HEK293T (cell line): ENCODE data around the gene EPS8L3.

Experiments used
- CTCF ChIA-PET: fragments of 350-600 bp; formaldehyde crosslinking; extraction: SDS; loops from one replicate; lab custom pipeline; 2021; ENCODE audit warnings: antibody characterized with exemption, inconsistent platforms; lab: Yijun Ruan, JAX
- POLR2A ChIA-PET: fragments of 350-600 bp; formaldehyde crosslinking; extraction: SDS; loops from one replicate; lab custom pipeline; 2020; ENCODE audit warnings: antibody characterized with exemption, inconsistent platforms; lab: Yijun Ruan, JAX
- DNase-seq: peaks from one replicate; pipeline ENCODE4 v3.0.0; 2012; ENCODE audit warnings: mixed read lengths; ENCODE audit errors: extremely low spot score
- ARNT ChIP-seq: fragments of 450-650 bp; IDR thresholded peaks from 2 replicates; pipeline ENCODE4 v1.6.1; 2017; ENCODE audit warnings: mild to moderate bottlenecking
- BHLHE40 ChIP-seq: fragments of 450-650 bp; IDR thresholded peaks from 2 replicates; pipeline ENCODE4 v1.6.1; 2016; ENCODE audit warnings: mild to moderate bottlenecking, moderate library complexity, borderline replicate concordance
- CTBP1 ChIP-seq: fragments of 450-650 bp; IDR thresholded peaks from 2 replicates; pipeline ENCODE4 v1.6.1; 2016; ENCODE audit warnings: borderline replicate concordance
- ELF4 ChIP-seq: fragments of 450-650 bp; IDR thresholded peaks from 2 replicates; pipeline ENCODE4 v1.6.1; 2017; ENCODE audit warnings: antibody characterized with exemption
- FOXA1 ChIP-seq: fragments of 450-650 bp; IDR thresholded peaks from 2 replicates; pipeline ENCODE4 v1.6.1; 2016; ENCODE audit warnings: mild to moderate bottlenecking
- FOXK2 ChIP-seq: fragments of 450-650 bp; IDR thresholded peaks from 2 replicates; pipeline ENCODE4 v1.6.1; 2016; ENCODE audit warnings: mild to moderate bottlenecking
- FOXM1 ChIP-seq: fragments of 450-650 bp; IDR thresholded peaks from 2 replicates; pipeline ENCODE4 v1.6.1; 2017; ENCODE audit warnings: mild to moderate bottlenecking, borderline replicate concordance
- HDGF ChIP-seq: fragments of 450-650 bp; IDR thresholded peaks from 2 replicates; pipeline ENCODE4 v1.6.1; 2017; ENCODE audit warnings: antibody characterized with exemption, borderline replicate concordance
- L3MBTL2 ChIP-seq: fragments of 450-650 bp; conservative IDR thresholded peaks from 2 replicates; pipeline ENCODE4 v1.6.1; 2016; ENCODE audit warnings: mild to moderate bottlenecking
- LEF1 ChIP-seq: fragments of 450-650 bp; IDR thresholded peaks from 2 replicates; pipeline ENCODE4 v1.6.1; 2017; ENCODE audit warnings: mild to moderate bottlenecking, borderline replicate concordance
- NFRKB ChIP-seq: fragments of 450-650 bp; IDR thresholded peaks from 2 replicates; pipeline ENCODE4 v1.6.1; 2016; ENCODE audit warnings: mild to moderate bottlenecking, moderate library complexity
- SP1 ChIP-seq: fragments of 450-650 bp; IDR thresholded peaks from 2 replicates; pipeline ENCODE4 v1.6.1; 2017
- SUZ12 ChIP-seq: fragments of 450-650 bp; IDR thresholded peaks from 2 replicates; pipeline ENCODE4 v1.6.1; 2016; ENCODE audit warnings: mild to moderate bottlenecking
- TARDBP ChIP-seq: fragments of 450-650 bp; IDR thresholded peaks from 2 replicates; pipeline ENCODE4 v1.6.1; 2016
- ZNF384 ChIP-seq: fragments of 450-650 bp; IDR thresholded peaks from 2 replicates; pipeline ENCODE4 v1.6.1; 2016
- TF ChIP-seq, protein P1 (sequence below): fragments of 450-650 bp; IDR thresholded peaks from 2 replicates; pipeline ENCODE4 v1.6.1; 2016

EPS8L3 gene

DNA sequence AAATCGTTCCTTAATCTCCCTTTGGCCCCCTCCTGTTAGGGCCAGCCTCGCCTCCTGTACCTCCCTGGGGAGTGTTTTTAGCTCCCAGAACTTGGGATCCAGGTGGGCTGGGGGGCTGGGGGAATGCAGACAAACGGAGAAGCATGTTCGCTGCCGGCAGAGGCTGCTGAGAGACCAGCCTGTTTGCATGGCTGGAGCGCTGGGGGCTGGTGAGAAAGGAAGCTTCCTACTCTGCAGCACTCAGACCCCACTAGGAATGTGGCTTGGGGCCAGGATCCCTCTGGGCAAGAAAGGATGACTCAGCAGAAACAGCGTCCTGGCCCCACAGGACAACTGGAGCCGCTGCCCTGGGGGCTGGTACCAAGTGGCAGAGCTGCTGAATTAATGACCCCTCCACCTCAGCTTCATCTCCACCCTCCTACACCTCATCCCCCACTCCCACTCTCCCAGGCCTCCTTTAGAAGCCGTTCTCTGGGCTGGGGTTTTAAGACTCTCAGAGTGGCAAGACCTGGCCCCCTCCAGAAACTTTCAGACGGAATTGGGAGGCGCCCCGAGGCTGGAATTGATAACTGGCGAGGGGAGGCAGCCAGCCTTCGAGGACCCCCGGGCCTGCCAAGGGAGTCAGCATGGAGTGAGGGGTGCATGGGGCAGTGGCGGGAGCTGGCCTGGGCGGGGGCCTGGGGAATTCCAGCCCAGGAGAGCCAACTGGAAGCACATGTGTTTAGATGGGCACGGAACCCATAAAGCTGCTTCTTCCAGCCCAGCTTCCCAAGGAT lies 28.5 kb upstream of the EPS8L3 start:
- POLR2A ChIA-PET: interaction anchor here (1.7 kb wide), 1 partner anchor 192 kb away, joined by 9 read pairs; the partner anchor contains the start of gene AHCYL1
- CTCF ChIA-PET: interaction anchor here (0.6 to 3.9 kb wide), 5 partner anchors 14 to 192 kb away, joined by 3 to 39 read pairs (median 5); partner anchors contain the start of gene AHCYL1
- TF ChIP-seq FOXA1: no peak
- no peak for TF ChIP-seq HDGF
- TF ChIP-seq SUZ12: no peak
- TF ChIP-seq ARNT: no peak
- TF ChIP-seq ELF4: no peak
- TF ChIP-seq FOXM1: no peak
- no peak for TF ChIP-seq TARDBP
- no peak for TF ChIP-seq NFRKB
- no peak for TF ChIP-seq L3MBTL2
- TF ChIP-seq FOXK2: no peak
- TF ChIP-seq ZNF384: no peak
- TF ChIP-seq, protein P1, sequence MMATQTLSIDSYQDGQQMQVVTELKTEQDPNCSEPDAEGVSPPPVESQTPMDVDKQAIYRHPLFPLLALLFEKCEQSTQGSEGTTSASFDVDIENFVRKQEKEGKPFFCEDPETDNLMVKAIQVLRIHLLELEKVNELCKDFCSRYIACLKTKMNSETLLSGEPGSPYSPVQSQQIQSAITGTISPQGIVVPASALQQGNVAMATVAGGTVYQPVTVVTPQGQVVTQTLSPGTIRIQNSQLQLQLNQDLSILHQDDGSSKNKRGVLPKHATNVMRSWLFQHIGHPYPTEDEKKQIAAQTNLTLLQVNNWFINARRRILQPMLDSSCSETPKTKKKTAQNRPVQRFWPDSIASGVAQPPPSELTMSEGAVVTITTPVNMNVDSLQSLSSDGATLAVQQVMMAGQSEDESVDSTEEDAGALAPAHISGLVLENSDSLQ: no peak
- TF ChIP-seq LEF1: no peak
- TF ChIP-seq CTBP1: no peak
- no peak for TF ChIP-seq SP1
- TF ChIP-seq BHLHE40: no peak
- peak; percentile 60 for DNase-seq

DNA sequence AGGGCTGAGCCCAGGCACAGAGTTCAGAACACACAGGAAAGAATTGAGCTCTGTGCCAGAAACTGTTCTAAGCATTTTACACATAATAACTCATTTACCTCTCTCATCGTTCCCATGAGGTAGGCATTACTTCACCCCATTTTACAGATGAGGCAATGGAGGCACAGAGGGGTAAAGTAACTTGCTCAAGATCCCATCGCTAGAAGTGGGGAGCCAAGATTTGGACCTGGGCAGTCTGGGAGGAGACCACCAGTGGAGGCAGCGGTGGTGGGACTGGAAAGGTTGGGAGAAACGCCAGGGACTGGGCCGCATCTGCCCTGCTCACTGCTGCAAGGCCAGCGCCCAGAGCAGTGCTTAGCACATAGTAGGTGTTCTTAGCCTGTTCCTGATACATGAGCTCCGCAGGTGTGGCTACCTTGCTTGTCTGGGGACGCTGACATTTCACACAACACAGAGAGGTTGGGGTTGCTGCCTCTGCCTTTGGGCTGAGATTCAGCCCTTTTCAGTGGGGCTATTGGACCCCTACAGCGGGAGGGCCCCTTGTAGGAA lies 27.8 kb upstream of the EPS8L3 start:
- ChIA-PET CTCF (interaction anchor here (0.6 to 3.9 kb wide), 8 partner anchors 11 to 193 kb away, joined by 3 to 39 read pairs (median 3); partner anchors contain the start of gene AHCYL1), POLR2A (interaction anchor here (1.1 to 1.7 kb wide), 2 partner anchors 193 kb away, joined by 7 to 9 read pairs; partner anchors contain the start of gene AHCYL1)
- no peak for DNase-seq
- TF ChIP-seq, protein P1: no peak
- TF ChIP-seq FOXM1 (no peak), SUZ12 (no peak), BHLHE40 (no peak), ARNT (no peak), FOXA1 (no peak), SP1 (no peak), L3MBTL2 (no peak), ELF4 (no peak)

DNA sequence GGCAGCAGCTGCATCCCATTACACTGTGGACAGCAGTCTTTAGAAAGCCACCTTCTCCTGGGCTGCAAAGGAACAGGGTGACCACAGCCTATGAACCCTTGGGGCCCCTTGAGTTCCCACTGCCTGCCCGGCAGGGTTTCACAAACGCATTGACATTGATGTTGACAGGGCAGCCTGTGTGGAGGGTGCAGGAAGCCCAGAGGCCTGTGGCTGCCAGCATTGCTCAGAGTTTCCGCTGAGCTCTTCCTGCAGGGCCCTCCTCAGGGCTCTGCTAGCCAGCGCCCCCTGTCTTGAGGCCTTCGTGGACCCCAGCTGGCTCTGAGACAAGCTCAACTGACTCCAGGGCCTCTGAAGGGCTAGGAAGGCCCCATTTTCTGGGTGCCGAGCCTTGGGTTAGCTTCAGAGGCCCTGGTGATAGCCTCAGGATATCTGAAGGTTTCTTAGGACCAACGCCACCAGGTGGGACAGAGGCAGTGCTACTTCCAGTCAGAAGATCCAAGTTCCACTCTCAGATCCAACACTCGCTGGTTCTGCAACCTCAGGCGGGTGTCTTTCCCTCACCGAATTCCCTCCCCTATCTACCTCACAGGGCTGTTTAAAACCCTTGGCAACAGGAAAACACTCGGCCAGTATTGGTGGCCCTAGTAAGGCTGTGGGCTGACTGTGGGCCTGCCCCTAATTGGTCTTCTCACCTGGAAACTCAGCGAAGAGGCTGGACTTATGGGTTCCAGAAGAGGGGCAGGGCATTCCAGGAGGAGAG lies 27.2 kb upstream of the EPS8L3 start:
- ChIA-PET POLR2A (interaction anchor here (1.1 kb wide), 1 partner anchor 194 kb away, joined by 7 read pairs; the partner anchor contains the start of gene AHCYL1), CTCF (interaction anchor here (0.6 to 3.9 kb wide), 10 partner anchors 10 to 705 kb away, joined by 3 to 39 read pairs (median 3); partner anchors contain the start of gene AHCYL1)
- no peak for TF ChIP-seq FOXM1
- DNase-seq: peak; percentile 69

DNA sequence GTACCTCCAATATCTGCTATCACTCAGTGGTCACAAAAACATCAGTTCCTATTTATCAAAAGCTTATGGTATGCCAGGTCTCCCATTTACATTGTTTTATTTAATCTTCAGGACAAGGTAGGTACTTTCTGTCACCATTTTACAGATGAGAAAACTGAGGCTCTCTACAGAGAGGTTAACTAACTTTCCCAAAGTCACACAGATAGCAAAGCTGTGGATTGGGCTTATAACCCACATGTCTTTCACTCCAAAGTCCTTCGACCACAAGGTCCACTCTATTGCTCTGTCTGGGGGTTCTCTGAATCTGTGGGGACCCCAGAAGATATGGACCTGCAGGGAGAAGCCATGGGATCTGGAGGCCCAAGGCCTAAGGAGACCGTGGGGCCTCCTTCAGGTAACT lies 26.6 kb upstream of the EPS8L3 start:
- ChIA-PET CTCF (interaction anchor here (0.6 to 3.9 kb wide), 8 partner anchors 9 to 705 kb away, joined by 3 to 39 read pairs (median 4); partner anchors contain the start of gene AHCYL1), POLR2A (interaction anchor here (1.1 kb wide), 1 partner anchor 194 kb away, joined by 7 read pairs; the partner anchor contains the start of gene AHCYL1)

DNA sequence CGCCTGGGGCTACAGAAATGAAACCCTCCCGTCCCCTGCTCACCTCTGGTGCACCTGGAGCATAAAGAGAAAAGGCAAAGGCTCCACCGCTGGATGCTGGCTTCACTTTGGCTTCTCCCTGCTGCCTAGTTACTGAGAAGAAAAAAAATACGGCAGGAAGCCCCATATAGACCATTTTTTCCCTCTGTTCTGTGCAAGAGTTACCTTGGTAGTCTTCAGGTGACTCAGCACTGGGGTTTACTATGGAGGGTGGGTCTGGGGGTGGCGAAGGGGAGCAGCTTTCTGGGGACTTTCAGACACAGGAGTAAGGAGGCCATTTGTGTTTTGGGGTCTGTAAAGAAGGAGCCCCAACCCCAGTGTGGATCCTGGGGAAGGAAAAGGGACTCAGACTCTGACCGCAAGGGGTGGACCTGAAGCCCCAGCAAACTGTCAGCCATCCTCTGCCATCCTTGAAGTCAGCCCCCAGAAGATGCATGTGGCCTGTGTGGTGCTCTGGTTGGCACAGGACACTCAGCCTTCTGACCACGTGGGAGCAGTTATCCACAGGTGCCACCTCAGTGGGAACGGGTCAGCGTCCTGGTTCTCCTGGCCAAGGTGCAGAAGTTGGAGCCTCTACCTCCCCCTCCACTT lies 25.9 kb upstream of the EPS8L3 start:
- ChIA-PET CTCF (interaction anchor here (0.7 to 1.2 kb wide), 4 partner anchors 12 to 194 kb away, joined by 3 to 11 read pairs (median 3); no protein-coding TSS in a partner anchor), POLR2A (no interaction called here)
- no peak for TF ChIP-seq ZNF384
- TF ChIP-seq ARNT: no peak
- no peak for TF ChIP-seq SP1
- no peak for TF ChIP-seq HDGF
- no peak for TF ChIP-seq FOXM1
- no peak for TF ChIP-seq NFRKB
- no peak for TF ChIP-seq LEF1
- no peak for TF ChIP-seq ELF4
- TF ChIP-seq, protein P1: no peak
- TF ChIP-seq TARDBP: no peak
- no peak for TF ChIP-seq FOXK2
- TF ChIP-seq BHLHE40: no peak
- TF ChIP-seq SUZ12: no peak
- no peak for DNase-seq

More for the DNA sequence above, 26.6 kb upstream of the EPS8L3 start:
- TF ChIP-seq ELF4 (no peak), ZNF384 (no peak), HDGF (no peak), SP1 (no peak), FOXK2 (no peak), TARDBP (no peak), L3MBTL2 (no peak), BHLHE40 (no peak), CTBP1 (no peak)
- DNase-seq: no peak
